GM12873 (cell line): Measurements from ENCODE around the gene UBAC2.

Experiments used
- CTCF ChIP-seq: IDR thresholded peaks from 2 replicates; pipeline ENCODE4 v1.5.1; 2012; ENCODE audit warnings: low read depth, mild to moderate bottlenecking, moderate library complexity, low read length, control low read depth; ENCODE audit not compliant: insufficient read depth; ENCODE audit errors: missing control alignments

The UBAC2 gene

DNA sequence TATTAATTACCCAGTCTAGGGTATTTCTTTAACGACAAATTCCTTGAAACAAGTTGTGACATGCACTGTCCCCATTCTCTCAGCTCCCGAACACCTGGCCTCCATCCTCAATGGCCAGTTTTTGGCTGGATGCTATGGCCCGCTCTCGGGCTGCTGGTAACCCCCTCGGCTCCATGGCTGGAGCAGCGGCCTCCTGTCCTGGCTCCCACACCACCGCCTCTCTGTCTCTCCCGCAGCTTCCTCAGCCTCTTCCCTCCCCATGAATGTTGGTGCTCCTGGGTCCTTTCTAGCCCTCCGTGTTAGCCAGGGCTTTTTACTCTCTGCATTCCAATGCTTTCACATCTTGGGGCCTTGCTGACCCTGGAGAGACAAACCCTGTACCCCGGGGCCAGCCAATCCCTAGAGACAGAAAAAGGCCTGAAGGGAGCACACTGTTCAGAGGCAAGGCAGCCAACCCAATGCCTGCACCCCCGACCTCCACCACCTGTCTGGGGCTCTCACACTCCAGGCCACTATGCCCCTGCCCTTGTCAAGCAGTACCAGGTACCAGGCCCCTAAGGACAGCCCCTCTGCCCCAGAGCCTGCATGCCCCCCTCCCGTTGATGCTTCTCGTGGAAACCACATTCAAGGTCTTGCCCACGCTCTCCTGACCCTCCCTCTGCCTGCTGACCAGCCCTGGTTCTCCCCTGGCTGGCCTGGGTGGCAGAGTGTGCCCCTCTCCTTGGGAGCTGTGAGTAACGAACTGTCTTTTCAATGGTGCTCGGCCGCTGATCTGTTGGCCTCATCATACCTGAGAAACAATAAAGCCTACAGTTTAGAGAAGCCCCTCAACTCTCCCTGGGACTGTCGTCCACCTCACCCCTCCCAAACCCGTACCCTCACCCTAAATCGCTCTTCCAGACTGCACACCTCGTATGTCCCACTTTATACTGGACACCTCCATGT, 193.4 kb downstream of the UBAC2 start:
- no peak for TF ChIP-seq CTCF

DNA sequence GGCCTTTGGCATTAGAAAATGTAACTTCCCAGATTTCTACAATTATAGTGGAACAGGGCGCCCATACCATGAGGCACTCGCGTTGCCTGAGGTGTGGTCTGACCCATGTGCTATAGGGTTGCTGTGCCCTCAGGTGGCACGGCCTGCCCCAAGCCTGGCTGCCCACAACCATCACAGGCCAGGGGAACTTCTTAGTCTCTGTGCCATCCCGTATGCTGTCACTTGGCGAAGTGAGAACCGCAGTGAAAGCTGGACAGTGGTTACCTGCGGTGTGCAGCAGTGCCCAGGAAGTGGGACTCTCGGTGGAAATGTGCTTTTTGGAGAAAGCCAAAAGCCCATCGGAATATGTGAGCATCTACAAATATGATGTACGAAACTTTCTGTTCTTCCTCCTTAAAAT, 194.8 kb downstream of the UBAC2 start:
- no peak for TF ChIP-seq CTCF

DNA sequence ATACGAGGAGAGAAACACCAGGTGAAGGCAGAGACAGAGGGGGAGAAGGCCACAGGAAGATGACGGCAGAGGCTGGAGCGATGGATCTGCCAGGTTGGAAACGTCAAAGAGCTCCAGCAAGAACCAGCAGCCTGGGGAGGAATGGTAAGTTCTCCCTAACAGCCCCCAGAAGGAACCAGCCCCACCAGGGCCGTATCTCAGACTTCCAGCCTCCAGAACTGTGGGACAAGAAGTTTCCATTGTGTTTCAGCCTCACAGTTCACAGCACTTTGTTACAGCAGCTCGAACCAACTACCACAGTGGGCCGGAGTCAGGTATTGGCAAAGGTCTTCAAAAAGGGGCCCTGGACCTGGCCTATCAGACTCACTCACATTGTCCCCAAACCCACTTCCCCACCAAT, 195.8 kb downstream of the UBAC2 start:
- no peak for TF ChIP-seq CTCF

DNA sequence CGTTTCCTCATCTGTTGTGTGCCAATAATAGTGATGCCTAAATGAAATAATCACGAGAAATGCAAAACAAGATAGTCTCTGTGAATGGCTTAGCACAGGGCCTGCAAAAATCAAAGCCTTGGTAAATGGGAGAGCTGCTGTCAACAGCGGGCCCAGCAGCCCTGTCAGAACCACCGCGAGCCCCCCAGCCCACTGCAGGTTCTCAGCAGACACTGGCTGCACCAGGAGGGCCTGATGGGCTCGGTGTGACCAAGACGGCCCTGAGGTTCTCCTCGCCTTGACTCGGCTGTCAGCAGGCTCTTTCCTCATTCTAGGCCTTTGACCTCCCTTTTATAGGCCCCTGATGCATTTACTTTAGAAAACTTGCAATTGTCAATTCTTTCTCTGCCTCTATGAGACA, 197.4 kb downstream of the UBAC2 start:
- TF ChIP-seq CTCF = no peak

GRCh38 chr13:99398916-99399622, 198.4 kb downstream of the UBAC2 start:
- no peak for TF ChIP-seq CTCF

DNA sequence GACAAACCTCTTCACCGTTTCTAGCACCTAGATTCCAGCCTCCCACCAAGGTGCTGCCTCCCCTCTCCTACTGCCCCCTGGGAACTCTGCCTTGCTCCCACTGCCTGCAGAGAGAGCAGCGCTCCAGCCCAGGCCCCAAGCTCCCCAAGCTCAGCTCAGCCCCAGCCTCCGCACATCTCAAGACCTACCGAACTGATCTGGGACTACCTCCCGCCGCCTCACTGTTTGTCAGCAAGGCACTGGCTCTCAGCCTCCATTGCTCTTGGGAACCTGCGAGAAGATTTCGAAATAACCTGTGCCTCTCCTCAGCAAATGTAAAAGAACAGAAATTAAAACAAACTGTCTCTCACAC, 198.9 kb downstream of the UBAC2 start:
- TF ChIP-seq CTCF = no peak

GRCh38 chr13:99403458-99403971, 202.9 kb downstream of the UBAC2 start:
- TF ChIP-seq CTCF = no peak
